Measurements from ENCODE around the gene IGFBPL1.
A peak's percentile ranks its signal among the peaks of the same experiment; 100 is the strongest.

Gene IGFBPL1

DNA sequence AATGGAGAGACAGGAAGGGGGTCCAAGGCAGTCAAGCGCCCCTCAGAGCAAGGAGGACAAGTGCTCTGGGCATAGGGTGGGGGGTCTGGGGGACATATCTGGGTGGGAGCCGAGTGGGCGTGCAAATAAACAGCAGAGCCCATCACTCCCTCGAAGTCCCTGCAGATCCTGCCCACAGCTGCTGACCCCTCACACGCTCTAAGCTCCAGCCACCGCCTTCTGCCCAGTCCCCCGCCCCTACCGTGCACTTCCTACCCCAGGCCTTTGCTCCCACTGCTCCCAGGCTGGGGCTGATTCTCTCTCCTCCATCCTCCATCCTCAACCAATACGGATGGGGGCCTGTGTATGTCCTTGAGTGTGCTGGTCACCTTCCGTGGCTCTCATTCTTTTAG is 48.7 kb downstream of the IGFBPL1 start:
- DNase-seq = no peak

- no peak for DNase-seq
Observed at GRCh38 chr9:38374847-38375571, 49.2 kb downstream of the IGFBPL1 start.

- DNase-seq = no peak
Observed at GRCh38 chr9:38373679-38374078, 50.6 kb downstream of the IGFBPL1 start.

DNA sequence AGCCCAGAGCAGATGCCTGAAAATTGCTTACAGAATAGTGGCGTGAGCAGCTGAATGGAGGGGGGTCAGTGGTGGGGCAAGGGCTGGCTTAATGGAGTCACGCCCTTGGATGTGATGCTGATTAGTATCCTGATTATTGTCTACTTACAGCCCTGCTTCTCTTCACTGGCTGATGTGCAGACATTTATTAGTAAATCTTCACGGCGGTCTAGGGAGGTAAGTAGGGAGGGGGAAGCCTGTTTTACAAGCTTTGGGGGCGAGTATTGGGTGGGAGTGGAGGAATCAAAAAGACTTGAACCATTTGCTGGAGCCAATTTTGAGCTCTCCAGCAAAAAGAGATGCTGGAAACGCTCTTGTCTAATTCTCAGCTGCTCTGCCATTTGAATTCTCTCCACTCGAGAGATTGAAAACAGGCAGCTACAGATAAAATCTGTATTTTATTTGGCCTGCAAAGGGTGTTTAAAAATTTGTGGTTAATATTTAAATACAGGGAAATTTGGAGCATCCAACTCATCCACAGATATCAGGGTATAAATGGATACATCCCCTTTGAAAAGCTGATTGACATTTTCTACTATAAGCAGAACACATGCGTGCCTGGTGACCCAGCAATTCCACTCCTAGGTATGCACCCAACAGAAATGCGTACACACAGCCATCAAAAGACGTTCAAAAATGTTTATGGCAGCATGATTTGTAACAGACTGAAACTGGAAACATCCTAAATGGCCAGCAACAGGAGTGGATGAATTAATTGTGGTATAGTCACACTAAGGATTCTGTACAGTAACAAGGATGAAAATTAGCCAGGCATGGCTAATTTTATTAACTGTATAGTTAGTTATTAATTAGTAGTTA is 51.3 kb downstream of the IGFBPL1 start:
- no peak for DNase-seq

GRCh38 chr9:38371495-38371894 is 52.8 kb downstream of the IGFBPL1 start:
- peak; percentile 10 for DNase-seq

- DNase-seq = no peak
Observed at GRCh38 chr9:38370176-38370575, 54.1 kb downstream of the IGFBPL1 start.

DNA sequence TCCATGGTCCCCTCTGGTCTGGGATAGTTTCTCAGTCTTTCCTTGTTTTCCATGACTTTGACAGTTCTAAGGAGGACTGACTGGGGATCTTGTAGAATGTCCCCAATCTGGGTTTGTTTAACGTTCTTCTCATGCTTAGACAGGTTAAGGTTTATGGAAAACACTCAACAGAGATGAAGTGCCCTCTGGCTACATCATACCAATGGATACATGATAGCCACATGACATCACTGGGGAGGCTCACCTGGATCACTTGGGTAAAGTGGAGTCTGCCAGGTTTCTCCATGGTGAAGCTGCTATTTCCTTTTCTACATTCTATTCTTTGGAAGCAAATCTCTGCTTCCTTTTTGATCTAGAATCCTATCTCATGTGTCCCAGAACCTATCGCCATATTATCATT is 55.5 kb downstream of the IGFBPL1 start:
- no peak for DNase-seq

DNA sequence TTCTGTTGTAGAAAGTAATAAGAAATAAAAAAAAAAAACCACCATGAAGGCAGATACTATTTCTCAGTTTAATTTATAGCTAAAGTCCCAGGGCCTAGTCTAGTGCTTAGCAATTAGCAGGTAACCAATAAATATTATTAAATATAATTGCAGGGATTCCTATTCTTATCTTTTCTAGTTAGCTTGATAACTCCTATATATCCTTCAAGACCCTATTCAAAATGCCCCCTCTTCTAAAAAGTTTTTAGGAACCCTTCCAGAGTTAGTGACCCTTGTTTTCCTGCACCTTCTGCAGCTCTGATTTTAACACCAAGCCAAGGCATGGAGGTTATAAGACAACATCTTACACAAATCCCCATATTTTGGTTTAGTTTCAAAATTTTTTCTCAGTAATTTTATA is 56.4 kb downstream of the IGFBPL1 start:
- DNase-seq = no peak

GRCh38 chr9:38363589-38363925 is 60.7 kb downstream of the IGFBPL1 start:
- no peak for DNase-seq

GRCh38 chr9:38362852-38363588 is 61.2 kb downstream of the IGFBPL1 start:
- DNase-seq = peak; percentile 85

DNA sequence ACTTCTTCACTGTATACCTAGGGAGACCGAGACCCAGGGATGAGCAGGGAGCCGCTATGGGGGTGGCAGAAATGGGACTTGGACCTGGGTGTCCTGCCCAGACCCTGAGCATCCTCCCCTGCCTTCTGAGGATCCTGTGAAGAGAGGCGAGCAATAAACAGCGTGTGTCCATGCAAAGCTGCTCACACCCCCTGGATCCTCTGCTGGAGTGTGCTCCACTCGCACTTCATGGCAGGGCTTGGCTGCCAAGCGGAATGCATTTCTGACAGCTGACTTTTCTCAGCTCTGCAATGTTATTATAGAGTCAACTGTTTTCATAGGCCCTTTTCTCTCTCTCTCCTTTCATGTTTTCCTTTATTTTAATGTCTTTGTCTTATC is 62.8 kb downstream of the IGFBPL1 start:
- no peak for DNase-seq

- DNase-seq = no peak
Observed at GRCh38 chr9:38360839-38361472, 63.3 kb downstream of the IGFBPL1 start.

DNA sequence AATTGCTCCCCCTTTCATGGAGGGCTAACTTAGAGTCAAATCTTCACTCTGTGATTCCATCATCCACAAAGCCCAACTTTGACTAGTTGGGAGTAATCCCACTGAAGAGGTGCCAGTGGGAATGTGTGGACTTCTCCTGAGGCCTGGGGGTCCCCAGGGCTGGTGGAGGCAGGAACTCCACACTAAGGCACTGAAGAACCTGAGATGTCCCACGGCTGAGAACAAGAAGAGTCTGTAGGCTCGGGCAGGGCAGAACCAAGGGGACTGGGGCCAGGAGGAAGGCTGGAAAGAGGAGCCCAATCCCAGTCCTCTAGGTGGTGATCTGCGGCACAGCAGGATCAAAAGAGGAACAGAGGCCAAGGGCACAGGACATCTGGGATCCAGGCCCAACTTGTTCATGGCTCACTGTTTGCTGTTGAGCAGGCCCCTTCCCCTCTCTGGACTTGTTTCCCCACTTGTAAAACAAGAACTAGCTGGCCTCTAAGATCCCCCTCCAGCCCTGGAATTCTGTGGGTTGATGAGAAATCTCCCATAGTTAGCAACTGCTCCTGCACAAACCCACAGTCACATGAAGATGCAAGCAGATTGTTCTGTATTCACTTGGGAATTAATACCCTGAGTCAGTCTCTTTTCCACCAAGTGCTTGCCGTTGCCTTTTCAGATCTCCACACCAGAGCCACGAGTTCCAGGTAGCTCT is 64.4 kb downstream of the IGFBPL1 start:
- DNase-seq = no peak

DNA sequence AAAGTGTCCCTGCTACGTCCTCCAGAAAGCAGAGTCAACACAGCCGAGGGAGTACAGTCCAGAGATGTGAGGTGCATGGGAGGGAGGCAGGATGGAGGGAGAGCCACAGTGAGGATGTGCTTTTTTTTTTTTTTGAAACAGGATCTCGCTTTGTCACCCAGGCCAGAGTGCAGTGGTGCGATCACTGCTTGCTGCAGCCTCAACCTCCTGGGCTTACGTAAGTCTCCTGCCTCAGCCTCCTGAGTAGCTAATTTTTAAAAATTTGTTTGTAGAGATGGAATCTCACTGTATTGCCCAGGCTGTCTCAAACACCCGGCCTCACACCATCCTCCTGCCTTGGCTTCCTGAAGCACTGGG is 65.0 kb downstream of the IGFBPL1 start:
- DNase-seq = no peak

DNA sequence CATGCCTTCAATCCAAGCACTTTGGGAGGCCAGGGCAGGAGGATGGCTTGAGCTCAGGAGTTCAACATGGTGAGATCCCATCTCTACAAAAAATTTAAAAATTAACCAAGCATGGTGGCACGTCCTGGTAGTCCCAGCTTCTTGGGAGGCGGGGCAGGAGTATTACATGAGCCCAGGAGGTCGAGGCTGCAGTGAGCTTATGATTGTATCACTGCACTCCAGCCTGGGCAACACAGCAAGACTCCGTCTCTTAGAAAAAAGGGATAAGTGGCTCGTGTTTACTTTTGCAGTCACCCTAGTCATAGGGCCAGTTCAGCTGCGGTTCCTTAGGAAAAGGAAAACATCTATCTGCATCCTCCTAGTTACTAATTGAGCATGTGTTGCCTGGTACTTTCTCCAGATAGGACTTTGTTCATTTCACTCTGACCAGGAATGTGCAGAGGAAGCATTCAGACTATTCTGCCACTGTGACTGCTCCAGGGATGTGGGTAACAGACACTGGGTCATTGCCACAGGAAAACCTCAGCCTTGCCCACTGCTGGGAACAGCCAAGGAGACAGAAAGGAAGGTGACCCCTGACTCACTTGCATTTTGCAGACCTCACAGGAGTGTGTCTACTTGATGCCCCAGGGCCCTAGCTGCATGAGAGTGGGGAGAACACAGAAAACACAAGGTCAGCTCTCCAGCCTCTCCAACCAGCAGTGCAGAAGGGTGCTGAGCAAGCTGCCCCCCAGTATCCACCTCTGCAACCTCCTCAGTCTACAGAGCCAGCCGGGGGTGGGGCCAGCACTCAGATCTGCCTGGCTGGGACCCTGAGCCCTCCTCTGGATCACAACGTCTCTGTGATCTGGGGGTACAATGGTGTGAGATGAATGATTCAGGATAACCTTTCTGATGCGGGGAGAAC is 65.6 kb downstream of the IGFBPL1 start:
- no peak for DNase-seq

- DNase-seq = no peak
Observed at GRCh38 chr9:38357350-38358114, 66.7 kb downstream of the IGFBPL1 start.

DNA sequence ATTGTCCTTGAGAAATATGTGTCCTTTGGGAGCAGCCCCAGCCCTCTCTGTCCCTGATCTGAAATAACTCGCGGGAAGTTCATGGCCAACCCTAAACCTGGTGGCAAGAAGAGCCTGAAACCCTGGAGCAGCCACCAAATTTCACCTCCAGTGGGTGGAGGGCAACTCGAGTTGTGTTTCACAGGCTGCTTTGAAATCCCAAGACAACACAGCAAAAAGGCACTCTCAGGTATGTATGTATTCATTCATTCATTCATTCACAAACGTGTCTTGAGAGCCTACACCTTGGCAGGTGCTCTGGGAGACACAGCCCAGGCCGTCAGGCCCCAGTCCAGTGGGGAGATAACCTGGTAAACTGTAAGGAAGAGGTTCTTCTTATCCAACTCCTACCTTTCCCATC is 67.4 kb downstream of the IGFBPL1 start:
- no peak for DNase-seq
